GM19193 (cell line): Measurements from ENCODE around the gene ANGEL1.

Experiments used
- POLR2A ChIP-seq: IDR thresholded peaks from 4 replicates; pipeline ENCODE4 v1.6.1; 2011; ENCODE audit not compliant: insufficient read depth, insufficient read length; ENCODE audit errors: extremely low read depth

The ANGEL1 gene

GRCh38 chr14:76812422-76813383, at the start of gene ANGEL1:
ANGEL1 (minus strand) TSS chr14:76812882; CDS start chr14:76812827, 55 bp downstream.
- peak; percentile 84 for TF ChIP-seq POLR2A

GRCh38 chr14:76861574-76862255, 49.0 kb upstream of the ANGEL1 start:
- TF ChIP-seq POLR2A = no peak

- TF ChIP-seq POLR2A = no peak
Observed at GRCh38 chr14:76856769-76857168, 44.1 kb upstream of the ANGEL1 start.

GRCh38 chr14:76855066-76855465, 42.4 kb upstream of the ANGEL1 start:
- TF ChIP-seq POLR2A = no peak

GRCh38 chr14:76848879-76849278, 36.2 kb upstream of the ANGEL1 start:
- TF ChIP-seq POLR2A = no peak

GRCh38 chr14:76846331-76847047, 33.8 kb upstream of the ANGEL1 start:
- TF ChIP-seq POLR2A = no peak

GRCh38 chr14:76844223-76844622, 31.5 kb upstream of the ANGEL1 start:
- TF ChIP-seq POLR2A = no peak

GRCh38 chr14:76842414-76842813, 29.7 kb upstream of the ANGEL1 start:
- TF ChIP-seq POLR2A = no peak

GRCh38 chr14:76837524-76837923, 24.8 kb upstream of the ANGEL1 start:
- TF ChIP-seq POLR2A = no peak

GRCh38 chr14:76836029-76836630, 23.4 kb upstream of the ANGEL1 start:
- TF ChIP-seq POLR2A = no peak

GRCh38 chr14:76834241-76834661, 21.6 kb upstream of the ANGEL1 start:
- TF ChIP-seq POLR2A = no peak

GRCh38 chr14:76833011-76833410, 20.3 kb upstream of the ANGEL1 start:
- no peak for TF ChIP-seq POLR2A

- no peak for TF ChIP-seq POLR2A
Observed at GRCh38 chr14:76832503-76832988, 19.9 kb upstream of the ANGEL1 start.

GRCh38 chr14:76830556-76830955, 17.9 kb upstream of the ANGEL1 start:
- no peak for TF ChIP-seq POLR2A
